T47D (cell line): ENCODE measurements around the gene TET1.

Experiments used
- DNase-seq, 2 experiments: peaks; one replicate each; pipeline versions ENCODE4 v3.0.0 to v3.0.0-alpha.2; 2011 to 2012; ENCODE audit warnings: low read depth in 1 of 2, low spot score in 1 of 2
- JUND ChIP-seq: IDR thresholded peaks from 2 replicates; pipeline ENCODE4 v1.6.1; 2012; ENCODE audit warnings: low read depth
- in situ Hi-C: cut with HindIII; loops from 2 replicates; pipeline ENCODE4 v1.10.0; 2016; ENCODE audit warnings: low sequenced_read_pairs, low pct_unique_long_range_greater_than_20kb

TET1 gene

GRCh38 chr10:68553599-68553998 is 6.5 kb upstream of the TET1 start:
- in situ Hi-C loops: no loop called here
- no peak for DNase-seq
- TF ChIP-seq JUND: no peak

DNA sequence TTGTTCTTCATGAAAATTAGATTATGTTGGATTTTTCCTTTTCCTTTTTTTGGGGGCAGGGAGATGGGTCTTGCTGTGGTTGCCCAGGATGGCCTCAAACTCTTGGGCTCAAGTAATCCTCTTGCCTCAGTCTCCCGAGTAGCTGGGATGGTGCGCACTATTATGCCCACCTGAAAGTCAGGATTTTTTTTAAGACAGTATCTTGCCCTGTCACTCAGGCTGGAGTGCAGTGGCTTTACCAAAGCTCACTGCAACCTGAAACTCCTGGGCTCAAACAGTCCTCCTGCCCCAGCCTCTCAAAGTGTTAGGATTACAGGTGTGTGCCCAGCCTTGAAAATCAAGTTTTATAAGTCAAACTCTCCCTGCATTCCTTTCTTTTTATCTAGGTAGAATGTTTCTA is 1.7 kb upstream of the TET1 start:
- no peak for DNase-seq
- in situ Hi-C loops: no loop called here
- TF ChIP-seq JUND: no peak

GRCh38 chr10:68559251-68559650 is 886 bp upstream of the TET1 start:
- DNase-seq: no peak
- in situ Hi-C loops: no loop called here
- no peak for TF ChIP-seq JUND

DNA sequence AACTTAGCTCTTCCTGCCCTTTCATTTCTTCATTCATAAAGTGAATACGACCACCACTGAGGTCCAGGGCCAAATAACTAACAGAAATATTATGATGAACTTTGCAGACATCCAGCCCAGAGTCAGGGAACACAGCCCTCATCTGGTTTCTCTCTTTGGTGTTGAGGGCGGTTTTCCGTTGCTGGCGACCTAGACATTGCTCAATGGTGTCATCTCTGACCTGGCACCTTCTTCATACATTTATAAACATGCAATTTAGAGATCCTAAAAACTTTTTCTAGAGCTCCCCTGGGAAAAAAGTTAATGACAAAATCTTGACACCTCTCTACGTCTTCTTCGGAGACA is 324 bp upstream of the TET1 start:
- in situ Hi-C loops: no loop called here
- no peak for TF ChIP-seq JUND
- DNase-seq: peak in 1 of 2 experiments; percentile 37

DNA sequence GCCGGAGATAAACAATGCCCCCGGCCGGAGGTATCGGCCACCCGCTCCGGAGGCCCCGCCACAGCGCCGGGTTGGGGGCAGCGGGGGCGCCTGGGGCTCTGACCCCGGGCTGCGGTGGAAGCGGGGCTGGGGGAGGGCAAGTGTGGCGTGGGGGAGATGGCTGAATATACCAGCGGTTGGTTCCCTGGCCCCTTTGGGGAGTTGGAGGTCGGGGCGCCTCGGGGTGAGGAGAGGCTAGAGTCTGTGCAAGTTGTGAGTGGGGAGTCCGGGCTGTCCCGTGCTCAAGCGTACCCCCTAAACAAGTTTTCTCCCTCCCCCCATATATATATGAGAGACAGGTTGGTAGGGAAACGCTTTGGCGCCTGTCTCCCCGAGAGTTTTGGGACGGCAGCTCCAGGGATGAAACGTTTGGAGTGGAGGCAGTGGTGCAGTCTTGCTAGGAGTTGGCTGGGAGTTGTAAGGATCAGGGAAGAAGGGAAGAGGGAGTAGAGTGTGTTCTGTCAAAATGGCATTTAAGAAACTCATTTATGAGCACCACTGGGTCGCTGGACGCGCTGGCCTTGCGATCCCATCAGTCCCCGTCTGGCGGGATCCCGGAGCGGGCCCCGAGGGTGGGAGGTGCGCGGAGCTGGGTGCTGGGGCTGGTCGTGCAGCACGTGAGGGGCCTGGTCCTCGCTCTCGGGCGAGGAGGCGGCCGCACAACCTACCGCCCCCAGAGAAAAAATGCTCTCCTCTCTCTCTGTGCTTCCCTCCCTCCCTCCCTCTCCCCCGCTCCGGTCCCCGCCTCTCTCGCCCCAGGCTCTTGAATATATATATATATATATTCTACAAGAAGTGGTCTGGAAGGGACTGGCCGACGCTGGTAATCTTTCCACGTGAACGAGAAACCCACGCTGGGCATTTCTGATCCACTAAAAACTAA is 1.1 kb downstream of the TET1 start:
- TF ChIP-seq JUND: no peak
- in situ Hi-C loops: no loop called here
- peak; percentile 37 to 39 for DNase-seq

GRCh38 chr10:68561865-68562649 is 1.9 kb downstream of the TET1 start:
- in situ Hi-C loops: no loop called here
- no peak for DNase-seq
- TF ChIP-seq JUND: no peak

GRCh38 chr10:68562661-68563570 is 2.8 kb downstream of the TET1 start:
- in situ Hi-C loops: no loop called here
- TF ChIP-seq JUND: no peak

GRCh38 chr10:68564712-68565111 is 4.6 kb downstream of the TET1 start:
- DNase-seq: no peak
- TF ChIP-seq JUND: no peak
- in situ Hi-C loops: no loop called here

More at GRCh38 chr10:68562661-68563570, 2.8 kb downstream of the TET1 start:
- no peak for DNase-seq

DNA sequence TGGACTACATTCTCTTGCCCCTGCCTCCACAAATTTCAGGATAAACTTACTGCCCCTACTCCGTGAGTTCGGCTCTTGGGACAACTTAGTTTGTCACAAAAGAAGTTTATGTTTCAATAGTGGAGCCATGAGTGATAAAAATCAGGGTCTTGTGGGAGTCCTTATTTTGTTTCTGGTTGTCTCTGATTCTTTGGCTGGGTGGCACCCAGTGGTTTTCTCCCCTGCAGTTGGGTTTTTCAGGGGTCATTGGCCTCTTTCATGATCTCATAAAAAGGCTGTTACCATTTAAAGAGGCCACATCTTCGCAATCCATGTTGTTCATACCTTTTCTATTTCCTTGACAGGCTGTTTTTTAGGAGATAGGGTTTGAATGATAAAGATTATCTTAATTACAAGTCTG is 5.5 kb downstream of the TET1 start:
- in situ Hi-C loops: no loop called here
- DNase-seq: no peak
- no peak for TF ChIP-seq JUND

- no peak for DNase-seq
- no peak for TF ChIP-seq JUND
These were observed 6.2 kb downstream of the TET1 start for GRCh38 chr10:68566351-68566750.

GRCh38 chr10:68566955-68567354 is 6.8 kb downstream of the TET1 start:
- in situ Hi-C loops: no loop called here
- no peak for TF ChIP-seq JUND
- no peak for DNase-seq

More at GRCh38 chr10:68566351-68566750, 6.2 kb downstream of the TET1 start:
- in situ Hi-C loops: no loop called here

DNA sequence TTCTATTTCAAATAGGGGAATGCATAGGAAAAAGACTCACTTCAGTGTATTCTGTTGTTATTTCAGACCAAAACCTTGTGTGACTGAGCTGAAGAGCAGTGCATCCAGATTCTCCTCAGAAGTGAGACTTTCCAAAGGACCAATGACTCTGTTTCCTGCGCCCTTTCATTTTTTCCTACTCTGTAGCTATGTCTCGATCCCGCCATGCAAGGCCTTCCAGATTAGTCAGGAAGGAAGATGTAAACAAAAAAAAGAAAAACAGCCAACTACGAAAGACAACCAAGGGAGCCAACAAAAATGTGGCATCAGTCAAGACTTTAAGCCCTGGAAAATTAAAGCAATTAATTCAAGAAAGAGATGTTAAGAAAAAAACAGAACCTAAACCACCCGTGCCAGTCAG is 12.0 kb downstream of the TET1 start:
- in situ Hi-C loops: no loop called here
- no peak for DNase-seq
- no peak for TF ChIP-seq JUND
